ENCODE data around the gene DLGAP4.

DNA sequence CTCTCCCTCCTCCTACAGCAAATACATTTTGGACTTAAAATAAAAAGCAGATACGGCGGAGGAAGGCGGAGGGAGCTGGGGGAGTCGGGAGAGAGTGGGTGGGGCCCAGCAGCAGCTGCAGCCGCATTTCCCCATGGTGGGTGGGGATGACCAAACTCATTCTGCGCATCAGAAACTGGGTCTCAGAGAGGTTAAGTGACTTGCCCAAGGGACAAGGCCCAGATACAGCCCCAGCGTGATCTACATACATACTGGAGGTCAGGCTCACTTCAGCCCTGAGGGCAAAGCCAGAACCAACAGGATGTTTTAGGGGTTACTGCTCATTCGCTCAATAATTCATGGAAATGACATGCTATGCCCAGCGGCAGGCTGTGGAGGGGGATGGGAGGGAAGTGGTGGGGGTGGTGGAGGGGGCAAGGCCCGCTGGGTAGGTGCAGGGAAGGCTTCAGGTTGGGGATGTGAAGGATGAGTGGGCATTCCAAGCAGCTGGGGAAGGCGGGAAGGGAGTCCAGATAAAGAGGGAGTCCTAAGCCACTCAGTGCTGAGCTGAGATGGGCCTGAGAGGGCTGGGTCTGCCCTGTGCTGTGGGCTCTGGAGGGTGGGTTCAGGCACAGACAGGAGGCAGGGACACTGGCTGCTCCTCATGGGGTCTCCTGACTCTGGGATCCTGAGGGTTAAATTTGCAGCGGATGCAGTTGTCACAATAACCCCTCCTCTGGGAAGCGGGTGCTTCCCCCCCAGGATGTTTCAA is 31.0 kb downstream of the DLGAP4 start:
- TF ChIP-seq, protein P1, sequence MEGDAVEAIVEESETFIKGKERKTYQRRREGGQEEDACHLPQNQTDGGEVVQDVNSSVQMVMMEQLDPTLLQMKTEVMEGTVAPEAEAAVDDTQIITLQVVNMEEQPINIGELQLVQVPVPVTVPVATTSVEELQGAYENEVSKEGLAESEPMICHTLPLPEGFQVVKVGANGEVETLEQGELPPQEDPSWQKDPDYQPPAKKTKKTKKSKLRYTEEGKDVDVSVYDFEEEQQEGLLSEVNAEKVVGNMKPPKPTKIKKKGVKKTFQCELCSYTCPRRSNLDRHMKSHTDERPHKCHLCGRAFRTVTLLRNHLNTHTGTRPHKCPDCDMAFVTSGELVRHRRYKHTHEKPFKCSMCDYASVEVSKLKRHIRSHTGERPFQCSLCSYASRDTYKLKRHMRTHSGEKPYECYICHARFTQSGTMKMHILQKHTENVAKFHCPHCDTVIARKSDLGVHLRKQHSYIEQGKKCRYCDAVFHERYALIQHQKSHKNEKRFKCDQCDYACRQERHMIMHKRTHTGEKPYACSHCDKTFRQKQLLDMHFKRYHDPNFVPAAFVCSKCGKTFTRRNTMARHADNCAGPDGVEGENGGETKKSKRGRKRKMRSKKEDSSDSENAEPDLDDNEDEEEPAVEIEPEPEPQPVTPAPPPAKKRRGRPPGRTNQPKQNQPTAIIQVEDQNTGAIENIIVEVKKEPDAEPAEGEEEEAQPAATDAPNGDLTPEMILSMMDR (IDR thresholded peaks at IDR 0.05 in 4 of 5, conservative IDR thresholded peaks at IDR 0.05 in 1 of 5): no peak
- TF ChIP-seq POLR2A (IDR thresholded peaks at IDR 0.05): no peak

Measured in gastrocnemius medialis (tissue), 4 donors.